Suppressor macrophage treated with lipopolysaccharide for 1 hour (primary cell): ENCODE data around the gene C3orf33.
"Not testable (repeated sequence)": the region's sequence is repeated elsewhere in the genome, so short reads cannot be mapped to it uniquely, and the experiment has no call there.

Source experiments
- DNase-seq, 3 donors: peaks; one replicate each; pipeline ENCODE4 v3.0.0-alpha.2; 2020 to 2022

The C3orf33 gene

GRCh38 chr3:155805802-155806618, at the start of gene C3orf33:
C3orf33 (minus strand) TSS chr3:155806278; CDS start chr3:155806252, 26 bp downstream.
- peak; percentile 78 to 94 (median 84) for DNase-seq

- peak; percentile 99 to 100 (median 100) for DNase-seq
Measured at GRCh38 chr3:155854141-155854940, 48.3 kb upstream of the C3orf33 start, which contains the start of gene SLC33A1. SLC33A1 (minus strand) TSS chr3:155854427; CDS start chr3:155853997, 430 bp downstream.

GRCh38 chr3:155853214-155854140, 47.4 kb upstream of the C3orf33 start:
- peak; percentile 36 to 61 (median 54) for DNase-seq

GRCh38 chr3:155852341-155852740, 46.3 kb upstream of the C3orf33 start:
- peak; percentile 51 to 60 (median 54) for DNase-seq

- DNase-seq = not testable (repeated sequence)
Measured at GRCh38 chr3:155849404-155849803, 43.3 kb upstream of the C3orf33 start.

- DNase-seq = no peak
Measured at GRCh38 chr3:155847993-155848392, 41.9 kb upstream of the C3orf33 start.

GRCh38 chr3:155846119-155846518, 40.0 kb upstream of the C3orf33 start:
- no peak for DNase-seq

- DNase-seq = no peak
Measured at GRCh38 chr3:155843569-155843968, 37.5 kb upstream of the C3orf33 start.

GRCh38 chr3:155835341-155836071, 29.4 kb upstream of the C3orf33 start:
- no peak for DNase-seq

GRCh38 chr3:155828490-155829098, 22.5 kb upstream of the C3orf33 start:
- DNase-seq = not testable (repeated sequence)

- no peak for DNase-seq
Measured at GRCh38 chr3:155815030-155815545, 9.0 kb upstream of the C3orf33 start.

GRCh38 chr3:155813224-155813623, 7.1 kb upstream of the C3orf33 start:
- not testable (repeated sequence) for DNase-seq

- no peak for DNase-seq
Measured at GRCh38 chr3:155809181-155809580, 3.1 kb upstream of the C3orf33 start.

GRCh38 chr3:155807823-155808222, 1.7 kb upstream of the C3orf33 start:
- no peak for DNase-seq

GRCh38 chr3:155805204-155805801, 775 bp downstream of the C3orf33 start:
- DNase-seq = peak; percentile 22 to 40 (median 30)

- no peak for DNase-seq
Measured at GRCh38 chr3:155804323-155804722, 1.8 kb downstream of the C3orf33 start.

- DNase-seq = no peak
Measured at GRCh38 chr3:155792532-155792931, 13.5 kb downstream of the C3orf33 start.

- DNase-seq = peak in 1 of 3 donors; percentile 4
Measured at GRCh38 chr3:155791190-155791589, 14.9 kb downstream of the C3orf33 start.

GRCh38 chr3:155790272-155790925, 15.7 kb downstream of the C3orf33 start:
- DNase-seq = no peak
